T-helper 2 cell treated with Interferon-gamma antibody and Interleukin-4, amounts not matched to agents 5 μg/mL and 100 μg/mL, for 36 hours (primary cell): ENCODE measurements around the gene SP140L.

Experiments used
- DNase-seq: peaks from one replicate; pipeline ENCODE4 v3.0.0; 2021; ENCODE audit warnings: low spot score
- H3K27ac Mint-ChIP-seq: one replicate; pipeline ENCODE4 v1.8.0; 2021; ENCODE audit warnings: mild to moderate bottlenecking, mixed read lengths
- H3K27me3 Mint-ChIP-seq: one replicate; pipeline ENCODE4 v1.8.0; 2021; ENCODE audit warnings: low read depth, mixed read lengths
- H3K36me3 Mint-ChIP-seq: one replicate; pipeline ENCODE4 v1.8.0; 2021; ENCODE audit warnings: low read depth, mixed read lengths
- H3K4me1 Mint-ChIP-seq: one replicate; pipeline ENCODE4 v1.8.0; 2021; ENCODE audit warnings: low read depth, mixed read lengths
- H3K4me3 Mint-ChIP-seq: one replicate; pipeline ENCODE4 v1.8.0; 2022; ENCODE audit warnings: mild to moderate bottlenecking, moderate library complexity, mixed read lengths
- H3K9me3 Mint-ChIP-seq: one replicate; pipeline ENCODE4 v1.8.0; 2021; ENCODE audit warnings: mixed read lengths

Gene SP140L

GRCh38 chr2:230312638-230313037 lies 14.4 kb upstream of the SP140L start:
- Mint-ChIP-seq H3K27me3 (no peaks in the 10 kb centered on the region), H3K4me3 (no peak overlapping the region), H3K4me1 (peaks cover 11% of the 10 kb centered on the region), H3K27ac (no peak overlapping the region), H3K9me3 (no peaks in the 10 kb centered on the region), H3K36me3 (peaks cover 73% of the 10 kb centered on the region)
- DNase-seq: no peak

GRCh38 chr2:230317366-230317765 lies 9.6 kb upstream of the SP140L start:
- Mint-ChIP-seq H3K27ac (peak overlapping the region; percentile 95), H3K4me3 (peak overlapping the region; percentile 78), H3K27me3 (no peaks in the 10 kb centered on the region), H3K9me3 (peaks cover 8% of the 10 kb centered on the region), H3K36me3 (peaks cover 66% of the 10 kb centered on the region), H3K4me1 (peaks cover 41% of the 10 kb centered on the region)
- no peak for DNase-seq

DNA sequence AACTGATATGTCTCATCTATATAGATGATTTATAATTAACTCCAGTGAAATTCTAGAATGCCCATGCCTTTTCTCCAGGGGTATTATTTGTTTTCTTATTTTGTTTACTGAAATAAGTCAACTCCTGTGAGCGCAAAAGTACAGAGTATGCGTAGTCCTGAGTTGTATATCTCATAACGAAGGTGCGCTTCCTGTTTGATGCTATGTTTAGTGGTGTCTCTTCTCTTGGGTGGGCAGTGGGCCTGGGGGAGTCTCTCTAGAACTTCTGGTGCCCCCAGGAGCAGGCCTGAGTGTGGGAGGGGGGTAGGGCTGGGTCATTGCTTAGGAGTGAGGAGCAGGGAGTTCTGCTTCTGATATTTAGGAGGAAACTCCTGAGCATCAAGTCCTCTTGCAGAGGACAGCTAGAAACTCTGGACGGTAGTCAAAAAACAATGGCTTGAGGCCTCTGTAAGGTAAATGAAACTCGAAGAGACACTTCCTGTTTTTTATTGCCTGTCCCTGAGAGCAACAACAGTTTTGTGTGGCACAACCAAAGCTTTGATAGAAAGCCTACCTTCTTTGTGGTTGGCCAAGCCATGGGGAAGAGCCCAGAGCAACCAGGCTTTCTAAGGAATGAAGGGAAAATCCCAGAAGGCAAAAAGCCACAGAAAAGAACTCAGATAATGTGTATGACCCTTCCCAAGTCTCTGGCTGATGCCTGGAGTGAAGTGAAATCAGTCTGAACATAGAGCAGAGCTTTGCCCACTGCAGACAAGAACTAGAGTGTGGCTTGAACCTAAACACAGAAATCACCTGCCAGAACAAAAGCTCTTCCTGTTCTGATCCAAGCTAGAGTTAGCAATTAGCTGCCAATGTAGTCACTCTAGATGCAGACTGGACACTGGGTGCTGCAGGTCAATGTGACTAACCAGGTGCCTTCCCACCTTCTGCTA lies 8.5 kb upstream of the SP140L start:
- Mint-ChIP-seq H3K4me1 (peaks cover 46% of the 10 kb centered on the region), H3K9me3 (peaks cover 14% of the 10 kb centered on the region), H3K27ac (peak overlapping the region; percentile 95), H3K27me3 (no peaks in the 10 kb centered on the region), H3K4me3 (peak overlapping the region; percentile 78), H3K36me3 (peaks cover 63% of the 10 kb centered on the region)
- DNase-seq: no peak

DNA sequence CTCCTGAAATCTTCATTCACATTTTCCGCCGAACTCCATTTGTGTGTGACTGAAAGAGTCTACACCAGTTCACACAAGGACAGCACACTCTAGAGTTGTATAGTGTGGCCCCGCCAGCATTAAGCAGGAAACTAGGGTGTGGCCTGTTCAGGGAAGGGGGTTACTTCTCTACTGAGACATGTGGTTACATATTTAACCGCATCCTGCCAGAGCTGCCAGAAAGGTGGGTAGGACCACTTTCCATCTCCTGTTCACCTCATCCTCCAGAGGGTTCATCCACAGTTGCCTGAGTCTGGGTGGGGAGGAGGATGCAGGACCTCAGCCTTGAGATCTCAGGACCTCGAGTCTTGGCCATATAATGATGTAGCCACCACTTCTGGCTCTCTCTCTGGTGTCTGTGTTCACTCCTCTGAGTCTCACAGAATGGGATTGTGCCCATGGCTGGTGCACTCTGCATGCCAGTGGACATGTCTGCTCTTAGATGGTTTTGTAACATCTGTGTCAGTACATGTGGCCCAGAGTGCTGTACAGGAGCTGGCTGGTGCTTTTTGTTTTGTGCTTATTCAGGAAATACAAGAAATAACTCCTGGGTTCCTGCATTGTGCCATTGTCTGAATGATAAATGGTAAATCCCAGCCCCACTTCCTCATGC lies 7.7 kb upstream of the SP140L start:
- Mint-ChIP-seq H3K27ac (peak overlapping the region; percentile 95), H3K4me1 (peaks cover 51% of the 10 kb centered on the region), H3K27me3 (no peaks in the 10 kb centered on the region), H3K4me3 (peak overlapping the region; percentile 78), H3K36me3 (peaks cover 56% of the 10 kb centered on the region), H3K9me3 (peaks cover 14% of the 10 kb centered on the region)
- DNase-seq: peak; percentile 72

- peaks cover 47% of the 10 kb centered on the region for H3K36me3 Mint-ChIP-seq
- H3K27ac Mint-ChIP-seq: peak overlapping the region; percentile 69
- H3K4me3 Mint-ChIP-seq: peak overlapping the region; percentile 66
- DNase-seq: no peak
- peaks cover 14% of the 10 kb centered on the region for H3K9me3 Mint-ChIP-seq
- peaks cover 61% of the 10 kb centered on the region for H3K4me1 Mint-ChIP-seq
- no peaks in the 10 kb centered on the region for H3K27me3 Mint-ChIP-seq
Measured at GRCh38 chr2:230321031-230321430, 6.0 kb upstream of the SP140L start.

- Mint-ChIP-seq H3K36me3 (peaks cover 47% of the 10 kb centered on the region), H3K4me1 (peaks cover 59% of the 10 kb centered on the region), H3K4me3 (no peak overlapping the region), H3K27me3 (no peaks in the 10 kb centered on the region), H3K27ac (peak overlapping the region; percentile 67), H3K9me3 (peaks cover 14% of the 10 kb centered on the region)
- DNase-seq: no peak
Measured at GRCh38 chr2:230322561-230323384, 4.2 kb upstream of the SP140L start.

- peaks cover 11% of the 10 kb centered on the region for H3K9me3 Mint-ChIP-seq
Measured at GRCh38 chr2:230323385-230324106, 3.4 kb upstream of the SP140L start.

GRCh38 chr2:230324503-230324902 lies 2.5 kb upstream of the SP140L start:
- Mint-ChIP-seq H3K27me3 (no peaks in the 10 kb centered on the region), H3K27ac (no peak overlapping the region), H3K36me3 (peaks cover 55% of the 10 kb centered on the region)

More at GRCh38 chr2:230323385-230324106, 3.4 kb upstream of the SP140L start:
- peaks cover 54% of the 10 kb centered on the region for H3K4me1 Mint-ChIP-seq
- no peak overlapping the region for H3K4me3 Mint-ChIP-seq
- H3K27ac Mint-ChIP-seq: no peak overlapping the region
- no peaks in the 10 kb centered on the region for H3K27me3 Mint-ChIP-seq
- H3K36me3 Mint-ChIP-seq: peaks cover 46% of the 10 kb centered on the region
- DNase-seq: no peak

DNA sequence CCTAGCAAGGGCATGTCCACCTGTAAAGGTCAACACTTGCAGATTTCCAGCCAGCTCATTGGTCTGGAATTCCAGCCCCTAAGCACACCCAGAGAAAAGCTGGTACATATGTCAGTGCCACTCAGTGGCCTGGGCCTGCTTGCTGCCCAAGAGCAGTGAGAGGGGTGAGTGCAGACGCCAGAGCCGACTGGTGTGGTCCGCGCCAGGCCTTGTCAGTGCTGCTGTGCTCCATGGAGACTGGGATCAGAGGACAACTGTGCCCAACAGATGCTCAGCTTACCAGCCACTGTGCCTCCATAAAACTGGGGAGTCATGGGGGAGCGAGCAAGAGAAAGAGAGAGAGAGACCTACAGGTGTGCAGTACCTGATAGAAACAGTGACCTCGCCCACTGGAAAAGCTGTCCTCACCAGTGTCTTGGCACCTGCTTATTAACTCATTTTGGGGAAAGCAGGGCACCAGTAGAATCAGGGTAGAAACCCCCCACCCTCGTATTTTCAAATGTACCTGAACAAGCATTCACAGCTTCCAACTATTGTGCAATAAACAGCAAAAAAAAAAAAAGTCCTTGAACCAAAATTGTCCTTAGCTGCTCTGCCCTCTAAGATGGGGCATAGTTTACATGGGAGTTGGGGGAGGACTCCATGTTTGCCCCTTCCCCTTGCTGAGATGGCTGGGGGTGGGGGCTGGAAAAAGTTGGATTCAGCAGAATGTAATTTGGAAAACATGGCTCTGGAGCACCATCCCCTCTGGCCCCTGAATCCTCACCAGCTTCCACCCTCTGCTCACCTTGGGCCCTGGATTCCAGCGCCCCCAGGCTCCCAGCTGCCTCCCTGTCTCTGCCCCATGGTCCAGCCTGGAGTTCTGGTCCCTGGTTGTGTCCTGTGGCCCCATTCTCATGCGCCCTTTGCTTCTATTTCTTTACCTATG lies 1.4 kb upstream of the SP140L start:
- Mint-ChIP-seq H3K9me3 (peaks cover 11% of the 10 kb centered on the region), H3K27ac (peak overlapping the region; percentile 79), H3K27me3 (no peaks in the 10 kb centered on the region), H3K4me1 (peaks cover 63% of the 10 kb centered on the region), H3K36me3 (peaks cover 62% of the 10 kb centered on the region), H3K4me3 (peak overlapping the region; percentile 97)
- DNase-seq: no peak

More at GRCh38 chr2:230324503-230324902, 2.5 kb upstream of the SP140L start:
- Mint-ChIP-seq H3K4me3 (no peak overlapping the region), H3K4me1 (peaks cover 57% of the 10 kb centered on the region), H3K9me3 (peaks cover 11% of the 10 kb centered on the region)
- DNase-seq: no peak

GRCh38 chr2:230327418-230328154 lies 593 bp downstream of the SP140L start:
- Mint-ChIP-seq H3K27me3 (no peaks in the 10 kb centered on the region), H3K36me3 (peaks cover 64% of the 10 kb centered on the region), H3K9me3 (peaks cover 3% of the 10 kb centered on the region), H3K4me1 (peaks cover 62% of the 10 kb centered on the region), H3K4me3 (peak overlapping the region; percentile 97), H3K27ac (peak overlapping the region; percentile 92)
- DNase-seq: no peak

GRCh38 chr2:230328155-230328458 lies 1.1 kb downstream of the SP140L start:
- peaks cover 66% of the 10 kb centered on the region for H3K36me3 Mint-ChIP-seq
- DNase-seq: no peak
- no peaks in the 10 kb centered on the region for H3K27me3 Mint-ChIP-seq
- peak overlapping the region; percentile 64 for H3K27ac Mint-ChIP-seq
- H3K4me3 Mint-ChIP-seq: peak overlapping the region; percentile 97
- H3K9me3 Mint-ChIP-seq: no peaks in the 10 kb centered on the region
- H3K4me1 Mint-ChIP-seq: peaks cover 61% of the 10 kb centered on the region
